Fibroblast of lung (primary cell): ENCODE results near the gene NEK7. TPM values are rescaled to one million over a fixed set of nuclear protein-coding genes. Genes with fewer than 3 reads are reported as not detected.

ENCODE experiments used
- DNase-seq, 2 donors: peaks; one replicate each; pipeline versions ENCODE4 v3.0.0 to v3.0.0-alpha.2; 2010; ENCODE audit warnings: low read depth in 2 of 2
- H2AFZ ChIP-seq: 2 replicates; pipeline ENCODE4 v1.5.1; 2012; ENCODE audit warnings: low read length, control low read depth, inconsistent platforms
- H3K27ac ChIP-seq: 2 replicates; pipeline ENCODE4 v1.5.1; 2011; ENCODE audit warnings: low read length, control low read depth; ENCODE audit not compliant: insufficient read depth
- H3K27me3 ChIP-seq: 2 replicates; pipeline ENCODE4 v1.5.1; 2011; ENCODE audit warnings: mild to moderate bottlenecking, low read length; ENCODE audit not compliant: control insufficient read depth, insufficient read depth
- H3K36me3 ChIP-seq: 2 replicates; pipeline ENCODE4 v1.5.1; 2011; ENCODE audit warnings: low read length; ENCODE audit not compliant: control insufficient read depth, insufficient read depth
- H3K4me1 ChIP-seq: 2 replicates; pipeline ENCODE4 v1.5.1; 2011; ENCODE audit warnings: low read length; ENCODE audit not compliant: control insufficient read depth, insufficient read depth; ENCODE audit errors: extremely low read depth
- H3K4me2 ChIP-seq: 2 replicates; pipeline ENCODE4 v1.5.1; 2011; ENCODE audit warnings: low read length, control low read depth; ENCODE audit not compliant: insufficient read depth; ENCODE audit errors: extremely low read depth
- H3K4me3 ChIP-seq, 4 experiments: fragments of 200-600 bp in 1 of 4; sonication (generic) in 1 of 4; replicated peaks in 1 of 4; 2 replicates each; pipeline ENCODE4 v1.5.1; 2011 to 2016; ENCODE audit warnings: low read length in 4 of 4, low read depth in 3 of 4, mild to moderate bottlenecking in 3 of 4, control low read depth in 2 of 4, inconsistent platforms in 1 of 4, mixed read lengths in 1 of 4; ENCODE audit not compliant: insufficient read depth in 1 of 4; ENCODE audit errors: control extremely low read depth in 1 of 4
- H3K79me2 ChIP-seq: 2 replicates; pipeline ENCODE4 v1.5.1; 2012; ENCODE audit warnings: mild to moderate bottlenecking, low read length, inconsistent platforms; ENCODE audit not compliant: control insufficient read depth, insufficient read depth
- H3K9ac ChIP-seq: 2 replicates; pipeline ENCODE4 v1.5.1; 2011; ENCODE audit warnings: mild to moderate bottlenecking, low read length, control low read depth; ENCODE audit not compliant: insufficient read depth
- H3K9me3 ChIP-seq: 2 replicates; pipeline ENCODE4 v1.5.1; 2012; ENCODE audit warnings: low read depth, low read length; ENCODE audit not compliant: control insufficient read depth, insufficient read depth
- H4K20me1 ChIP-seq: 2 replicates; pipeline ENCODE4 v1.5.1; 2011; ENCODE audit warnings: low read length; ENCODE audit not compliant: control insufficient read depth, insufficient read depth; ENCODE audit errors: extremely low read depth
- CTCF ChIP-seq, 2 donors: IDR thresholded peaks in 1 of 2; conservative IDR thresholded peaks in 1 of 2; 1 replicate in 1 of 2; 2 replicates in 1 of 2; pipeline ENCODE4 v1.5.1; 2011 to 2012; ENCODE audit warnings: low read length in 2 of 2, control low read depth in 1 of 2, inconsistent platforms in 1 of 2, low read depth in 1 of 2, mild to moderate bottlenecking in 1 of 2
- EZH2 ChIP-seq: IDR thresholded peaks from 2 replicates; pipeline ENCODE4 v1.5.1; 2012; ENCODE audit warnings: low read length, control low read depth, mild to moderate bottlenecking; ENCODE audit errors: missing control alignments
- polyA plus RNA-seq, 2 donors: library from polyadenylated mRNA; depleted of rRNA in 1 of 2; stranded (reverse) in 1 of 2; unstranded in 1 of 2; fragments of >200 nt; gene quantifications; 2 replicates each; pipeline ENCODE4 v1.2.1, GENCODE V29; 2011 to 2012; ENCODE audit warnings: missing spikeins in 1 of 2
- total RNA-seq: library from RNA; depleted of rRNA; stranded (reverse); fragments of >200 nt; gene quantifications from 2 replicates; pipeline ENCODE4 v1.2.1, GENCODE V29; 2014

NEK7 gene
- total and polyA plus RNA-seq, 2 donors (not counting 1 experiment from before 2014, with no cell fraction given): 90.5 to 207 TPM

- Histone ChIP-seq H3K27me3 (no peaks in the 10 kb centered on the region), H4K20me1 (no peaks in the 10 kb centered on the region), H3K4me3 (no peak overlapping the region), H3K36me3 (no peaks in the 10 kb centered on the region), H3K4me1 (peaks cover 6% of the 10 kb centered on the region), H3K9ac (no peak overlapping the region), H3K9me3 (no peaks in the 10 kb centered on the region), H3K79me2 (no peaks in the 10 kb centered on the region), H3K4me2 (no peak overlapping the region), H3K27ac (no peak overlapping the region), H2AFZ (no peak overlapping the region)
- no peak for DNase-seq
- TF ChIP-seq EZH2: no peak
- no peak for TF ChIP-seq CTCF (conservative IDR thresholded peaks at IDR 0.05 in 1 of 2, IDR thresholded peaks at IDR 0.05 in 1 of 2; ENCODE audit: low read depth in 1 of 2, low read length in 2 of 2)
These were observed 133.4 kb downstream of the NEK7 start for GRCh38 chr1:198290089-198290683.

GRCh38 chr1:198291036-198291435 is 134.2 kb downstream of the NEK7 start:
- Histone ChIP-seq H3K27ac (no peak overlapping the region), H3K4me1 (peaks cover 6% of the 10 kb centered on the region), H3K36me3 (no peaks in the 10 kb centered on the region), H3K4me2 (no peak overlapping the region), H2AFZ (no peak overlapping the region), H3K9me3 (no peaks in the 10 kb centered on the region), H3K9ac (no peak overlapping the region), H3K27me3 (no peaks in the 10 kb centered on the region), H3K79me2 (no peaks in the 10 kb centered on the region), H4K20me1 (no peaks in the 10 kb centered on the region), H3K4me3 (no peak overlapping the region)
- no peak for TF ChIP-seq CTCF (conservative IDR thresholded peaks at IDR 0.05 in 1 of 2, IDR thresholded peaks at IDR 0.05 in 1 of 2; ENCODE audit: low read depth in 1 of 2, low read length in 2 of 2)
- TF ChIP-seq EZH2: no peak
- no peak for DNase-seq

GRCh38 chr1:198291924-198292323 is 135.1 kb downstream of the NEK7 start:
- Histone ChIP-seq H3K9ac (no peak overlapping the region), H3K36me3 (no peaks in the 10 kb centered on the region), H4K20me1 (no peaks in the 10 kb centered on the region), H3K27me3 (no peaks in the 10 kb centered on the region), H3K4me3 (no peak overlapping the region), H3K4me1 (peaks cover 6% of the 10 kb centered on the region), H3K4me2 (no peak overlapping the region), H2AFZ (no peak overlapping the region), H3K27ac (no peak overlapping the region), H3K9me3 (no peaks in the 10 kb centered on the region), H3K79me2 (no peaks in the 10 kb centered on the region)
- TF ChIP-seq CTCF (conservative IDR thresholded peaks at IDR 0.05 in 1 of 2, IDR thresholded peaks at IDR 0.05 in 1 of 2; ENCODE audit: low read depth in 1 of 2, low read length in 2 of 2) (no peak), EZH2 (no peak)
- DNase-seq: no peak
